WTC11 (cell line): Measurements from ENCODE around the gene COL27A1.

Experiments used
- ATF1 ChIP-seq: sonication (generic); formaldehyde crosslinking; IDR thresholded peaks from 2 replicates; pipeline ENCODE4 v1.8.1; 2023; ENCODE audit warnings: mild to moderate bottlenecking, moderate library complexity, missing genetic modification reagents
- EMX1 ChIP-seq: fragments of 250-450 bp; sonication (Bioruptor Pico); IDR thresholded peaks from 2 replicates; pipeline ENCODE4 v1.8.0; 2021; ENCODE audit warnings: mild to moderate bottlenecking
- ESRRA ChIP-seq: sonication (generic); formaldehyde crosslinking; IDR thresholded peaks from 2 replicates; pipeline ENCODE4 v1.8.1; 2022; ENCODE audit warnings: mild to moderate bottlenecking, missing genetic modification reagents, borderline replicate concordance
- FOXK1 ChIP-seq: sonication (generic); formaldehyde crosslinking; IDR thresholded peaks from 2 replicates; pipeline ENCODE4 v1.8.0; 2022; ENCODE audit warnings: mild to moderate bottlenecking, moderate library complexity, missing genetic modification reagents
- NFYB ChIP-seq: sonication (generic); formaldehyde crosslinking; conservative IDR thresholded peaks from 2 replicates; pipeline ENCODE4 v1.8.0; 2022; ENCODE audit warnings: low read depth, missing genetic modification reagents
- NR3C1 ChIP-seq: sonication (generic); formaldehyde crosslinking; conservative IDR thresholded peaks from 2 replicates; pipeline ENCODE4 v1.8.1; 2023; ENCODE audit warnings: low read depth, mild to moderate bottlenecking, missing genetic modification reagents
- SOX15 ChIP-seq: fragments of 250-450 bp; sonication (Bioruptor Pico); IDR thresholded peaks from 2 replicates; pipeline ENCODE4 v1.9.0; 2021; ENCODE audit warnings: mild to moderate bottlenecking
- SP1 ChIP-seq: sonication (generic); formaldehyde crosslinking; conservative IDR thresholded peaks from 2 replicates; pipeline ENCODE4 v1.8.1; 2022; ENCODE audit warnings: missing genetic modification reagents
- TEAD4 ChIP-seq: sonication (generic); formaldehyde crosslinking; IDR thresholded peaks from 2 replicates; pipeline ENCODE4 v1.8.0; 2022; ENCODE audit warnings: mild to moderate bottlenecking, missing genetic modification reagents
- TF ChIP-seq, protein P1 (sequence below): fragments of 200-600 bp; IDR thresholded peaks from 2 replicates; pipeline ENCODE4 v1.8.0; 2022; ENCODE audit warnings: antibody characterized with exemption
- TF ChIP-seq, protein P2 (sequence below): sonication (generic); formaldehyde crosslinking; IDR thresholded peaks from 2 replicates; pipeline ENCODE4 v1.8.0; 2022; ENCODE audit warnings: mild to moderate bottlenecking, missing genetic modification reagents
- TF ChIP-seq, protein P3 (sequence below): sonication (generic); formaldehyde crosslinking; IDR thresholded peaks from 2 replicates; pipeline ENCODE4 v1.8.1; 2023; ENCODE audit warnings: mild to moderate bottlenecking, missing genetic modification reagents
- TF ChIP-seq, protein P4 (sequence below): sonication (generic); formaldehyde crosslinking; IDR thresholded peaks from 2 replicates; pipeline ENCODE4 v1.8.1; 2023; ENCODE audit warnings: mild to moderate bottlenecking, missing genetic modification reagents, moderate library complexity
- TF ChIP-seq, protein P5 (sequence below): sonication (generic); formaldehyde crosslinking; IDR thresholded peaks from 2 replicates; pipeline ENCODE4 v1.8.0; 2023; ENCODE audit warnings: mild to moderate bottlenecking, missing genetic modification reagents

DNA sequence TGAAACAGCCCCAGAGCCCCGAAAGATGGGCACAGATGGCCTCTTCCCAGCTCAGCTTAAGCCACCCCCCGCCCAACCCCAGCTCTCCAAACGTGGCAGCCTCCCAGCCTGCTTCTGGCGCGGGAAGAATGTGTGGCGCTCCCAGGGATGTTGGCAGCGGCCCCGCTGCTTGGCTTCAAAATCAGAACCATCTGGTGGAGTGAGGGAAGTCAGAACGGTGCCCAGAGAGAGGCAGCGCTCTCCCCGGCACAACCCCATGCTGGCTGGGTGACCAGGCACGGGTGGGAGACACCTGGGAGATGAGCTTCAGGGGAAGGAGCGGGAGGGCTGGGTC, 94.9 kb downstream of the COL27A1 start:
- TF ChIP-seq, protein P1, sequence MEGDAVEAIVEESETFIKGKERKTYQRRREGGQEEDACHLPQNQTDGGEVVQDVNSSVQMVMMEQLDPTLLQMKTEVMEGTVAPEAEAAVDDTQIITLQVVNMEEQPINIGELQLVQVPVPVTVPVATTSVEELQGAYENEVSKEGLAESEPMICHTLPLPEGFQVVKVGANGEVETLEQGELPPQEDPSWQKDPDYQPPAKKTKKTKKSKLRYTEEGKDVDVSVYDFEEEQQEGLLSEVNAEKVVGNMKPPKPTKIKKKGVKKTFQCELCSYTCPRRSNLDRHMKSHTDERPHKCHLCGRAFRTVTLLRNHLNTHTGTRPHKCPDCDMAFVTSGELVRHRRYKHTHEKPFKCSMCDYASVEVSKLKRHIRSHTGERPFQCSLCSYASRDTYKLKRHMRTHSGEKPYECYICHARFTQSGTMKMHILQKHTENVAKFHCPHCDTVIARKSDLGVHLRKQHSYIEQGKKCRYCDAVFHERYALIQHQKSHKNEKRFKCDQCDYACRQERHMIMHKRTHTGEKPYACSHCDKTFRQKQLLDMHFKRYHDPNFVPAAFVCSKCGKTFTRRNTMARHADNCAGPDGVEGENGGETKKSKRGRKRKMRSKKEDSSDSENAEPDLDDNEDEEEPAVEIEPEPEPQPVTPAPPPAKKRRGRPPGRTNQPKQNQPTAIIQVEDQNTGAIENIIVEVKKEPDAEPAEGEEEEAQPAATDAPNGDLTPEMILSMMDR = no peak
- TF ChIP-seq, protein P2, sequence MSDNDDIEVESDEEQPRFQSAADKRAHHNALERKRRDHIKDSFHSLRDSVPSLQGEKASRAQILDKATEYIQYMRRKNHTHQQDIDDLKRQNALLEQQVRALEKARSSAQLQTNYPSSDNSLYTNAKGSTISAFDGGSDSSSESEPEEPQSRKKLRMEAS = no peak
- TF ChIP-seq NFYB (CRISPR knock-in tag) = no peak
- no peak for TF ChIP-seq SP1 (CRISPR knock-in tag)
- TF ChIP-seq ATF1 (CRISPR knock-in tag) = no peak
- TF ChIP-seq, protein P3, sequence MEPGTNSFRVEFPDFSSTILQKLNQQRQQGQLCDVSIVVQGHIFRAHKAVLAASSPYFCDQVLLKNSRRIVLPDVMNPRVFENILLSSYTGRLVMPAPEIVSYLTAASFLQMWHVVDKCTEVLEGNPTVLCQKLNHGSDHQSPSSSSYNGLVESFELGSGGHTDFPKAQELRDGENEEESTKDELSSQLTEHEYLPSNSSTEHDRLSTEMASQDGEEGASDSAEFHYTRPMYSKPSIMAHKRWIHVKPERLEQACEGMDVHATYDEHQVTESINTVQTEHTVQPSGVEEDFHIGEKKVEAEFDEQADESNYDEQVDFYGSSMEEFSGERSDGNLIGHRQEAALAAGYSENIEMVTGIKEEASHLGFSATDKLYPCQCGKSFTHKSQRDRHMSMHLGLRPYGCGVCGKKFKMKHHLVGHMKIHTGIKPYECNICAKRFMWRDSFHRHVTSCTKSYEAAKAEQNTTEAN (CRISPR knock-in tag) = no peak
- TF ChIP-seq ESRRA (CRISPR knock-in tag) = no peak
- TF ChIP-seq, protein P4, sequence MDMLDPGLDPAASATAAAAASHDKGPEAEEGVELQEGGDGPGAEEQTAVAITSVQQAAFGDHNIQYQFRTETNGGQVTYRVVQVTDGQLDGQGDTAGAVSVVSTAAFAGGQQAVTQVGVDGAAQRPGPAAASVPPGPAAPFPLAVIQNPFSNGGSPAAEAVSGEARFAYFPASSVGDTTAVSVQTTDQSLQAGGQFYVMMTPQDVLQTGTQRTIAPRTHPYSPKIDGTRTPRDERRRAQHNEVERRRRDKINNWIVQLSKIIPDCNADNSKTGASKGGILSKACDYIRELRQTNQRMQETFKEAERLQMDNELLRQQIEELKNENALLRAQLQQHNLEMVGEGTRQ = no peak
- no peak for TF ChIP-seq NR3C1 (CRISPR knock-in tag)
- TF ChIP-seq EMX1 (CRISPR knock-in tag) = no peak
- TF ChIP-seq, protein P5, sequence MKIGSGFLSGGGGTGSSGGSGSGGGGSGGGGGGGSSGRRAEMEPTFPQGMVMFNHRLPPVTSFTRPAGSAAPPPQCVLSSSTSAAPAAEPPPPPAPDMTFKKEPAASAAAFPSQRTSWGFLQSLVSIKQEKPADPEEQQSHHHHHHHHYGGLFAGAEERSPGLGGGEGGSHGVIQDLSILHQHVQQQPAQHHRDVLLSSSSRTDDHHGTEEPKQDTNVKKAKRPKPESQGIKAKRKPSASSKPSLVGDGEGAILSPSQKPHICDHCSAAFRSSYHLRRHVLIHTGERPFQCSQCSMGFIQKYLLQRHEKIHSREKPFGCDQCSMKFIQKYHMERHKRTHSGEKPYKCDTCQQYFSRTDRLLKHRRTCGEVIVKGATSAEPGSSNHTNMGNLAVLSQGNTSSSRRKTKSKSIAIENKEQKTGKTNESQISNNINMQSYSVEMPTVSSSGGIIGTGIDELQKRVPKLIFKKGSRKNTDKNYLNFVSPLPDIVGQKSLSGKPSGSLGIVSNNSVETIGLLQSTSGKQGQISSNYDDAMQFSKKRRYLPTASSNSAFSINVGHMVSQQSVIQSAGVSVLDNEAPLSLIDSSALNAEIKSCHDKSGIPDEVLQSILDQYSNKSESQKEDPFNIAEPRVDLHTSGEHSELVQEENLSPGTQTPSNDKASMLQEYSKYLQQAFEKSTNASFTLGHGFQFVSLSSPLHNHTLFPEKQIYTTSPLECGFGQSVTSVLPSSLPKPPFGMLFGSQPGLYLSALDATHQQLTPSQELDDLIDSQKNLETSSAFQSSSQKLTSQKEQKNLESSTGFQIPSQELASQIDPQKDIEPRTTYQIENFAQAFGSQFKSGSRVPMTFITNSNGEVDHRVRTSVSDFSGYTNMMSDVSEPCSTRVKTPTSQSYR = no peak
- TF ChIP-seq TEAD4 (CRISPR knock-in tag) = no peak
- TF ChIP-seq FOXK1 = no peak
- TF ChIP-seq SOX15 (CRISPR knock-in tag) = no peak
